Measurements from ENCODE around the gene EXOC4.
"Not testable (repeated sequence)": the region's sequence is repeated elsewhere in the genome, so short reads cannot be mapped to it uniquely, and the experiment has no call there.

EXOC4 gene

GRCh38 chr7:133642907-133643306, 390.0 kb downstream of the EXOC4 start:
- DNase-seq: no peak

DNA sequence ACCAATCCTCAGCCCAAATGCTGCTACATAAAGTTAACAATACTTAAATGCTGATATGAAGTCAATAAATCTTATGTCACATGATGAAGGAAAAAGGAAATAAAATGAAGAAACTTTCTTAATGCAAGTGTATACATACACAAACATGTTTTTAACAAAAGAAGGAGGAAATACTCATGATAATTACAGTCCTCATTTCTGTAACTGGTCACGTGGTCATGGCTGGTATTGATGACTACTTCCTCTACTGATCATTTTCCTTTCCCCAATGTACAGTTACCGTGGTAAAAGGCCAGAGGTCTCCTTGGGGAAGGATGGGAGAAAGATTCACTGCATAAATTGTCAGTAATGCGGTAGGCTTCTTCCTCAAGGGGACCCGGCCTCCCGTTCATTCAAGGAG, 390.8 kb downstream of the EXOC4 start:
- not testable (repeated sequence) for DNase-seq

DNA sequence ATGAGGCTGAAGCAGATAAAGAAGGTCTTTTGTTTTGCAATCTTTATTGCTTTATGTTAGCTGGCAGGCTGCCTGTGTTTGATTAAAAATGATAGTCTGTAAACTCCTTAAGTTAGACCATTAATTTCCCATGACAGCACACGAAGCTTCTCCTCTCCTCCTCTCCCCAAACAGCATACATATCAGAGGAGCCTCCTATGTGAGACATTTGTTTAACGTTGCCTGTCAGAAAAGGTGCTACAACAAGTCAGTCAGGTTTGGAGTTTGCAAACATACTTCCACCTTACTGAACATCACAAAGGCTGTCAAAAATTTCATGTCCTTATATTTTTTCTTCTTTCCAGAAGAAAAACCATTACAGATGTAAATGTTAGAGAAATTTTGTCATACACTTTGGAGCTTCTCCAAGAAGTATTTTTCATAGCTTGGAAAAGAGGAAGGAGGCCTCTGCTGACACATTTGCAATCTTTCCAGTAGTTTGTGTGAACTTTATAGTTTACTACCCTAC, 393.1 kb downstream of the EXOC4 start:
- DNase-seq: peak; percentile 65

- no peak for DNase-seq
Measured at GRCh38 chr7:133646472-133647315, 393.8 kb downstream of the EXOC4 start.

- DNase-seq: no peak
Measured at GRCh38 chr7:133649593-133649992, 396.7 kb downstream of the EXOC4 start.

GRCh38 chr7:133650069-133650468, 397.2 kb downstream of the EXOC4 start:
- no peak for DNase-seq

GRCh38 chr7:133650487-133651300, 397.8 kb downstream of the EXOC4 start:
- peak; percentile 14 for DNase-seq

- no peak for DNase-seq
Measured at GRCh38 chr7:133652547-133652946, 399.7 kb downstream of the EXOC4 start.

GRCh38 chr7:133654547-133654946, 401.7 kb downstream of the EXOC4 start:
- DNase-seq: no peak

DNA sequence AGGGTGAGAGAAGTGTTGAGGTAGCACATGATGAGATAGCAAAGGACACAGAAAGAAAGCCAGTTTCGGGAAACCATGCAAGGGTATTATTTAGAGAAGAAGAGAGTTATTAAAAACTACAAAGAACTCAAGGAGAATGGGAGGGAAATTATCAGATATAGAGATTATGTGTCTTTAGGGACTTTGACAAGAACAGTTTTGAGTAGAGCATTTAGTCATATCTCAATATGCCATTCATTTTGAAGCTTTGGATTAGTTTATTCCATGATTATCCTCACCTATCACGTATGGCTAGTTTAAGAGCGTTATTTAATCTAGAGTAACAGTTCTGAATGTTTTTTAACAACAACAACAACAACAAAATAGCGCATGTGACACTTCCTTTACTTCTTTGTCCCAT, 409.4 kb downstream of the EXOC4 start:
- no peak for DNase-seq

DNA sequence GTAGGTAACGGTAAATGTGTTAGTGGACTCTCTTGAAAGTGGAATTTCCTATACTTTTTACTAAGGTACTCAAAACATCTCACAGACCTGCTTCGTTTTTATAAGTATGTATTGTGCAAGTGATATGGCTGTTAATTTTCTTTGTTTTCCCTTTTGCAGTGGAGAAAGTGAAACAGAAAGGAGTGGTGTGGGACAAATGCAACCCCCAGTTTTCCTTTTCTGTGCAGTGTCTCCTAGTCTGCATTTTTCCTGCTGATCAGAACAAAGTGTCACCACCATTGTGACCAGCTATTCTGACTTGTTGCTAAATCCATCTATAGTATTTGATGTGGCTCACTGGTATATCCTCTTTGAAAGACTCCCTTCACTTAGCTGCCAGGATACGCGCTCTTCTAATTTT, 410.0 kb downstream of the EXOC4 start:
- DNase-seq: no peak

- no peak for DNase-seq
Measured at GRCh38 chr7:133664528-133664927, 411.6 kb downstream of the EXOC4 start.

DNA sequence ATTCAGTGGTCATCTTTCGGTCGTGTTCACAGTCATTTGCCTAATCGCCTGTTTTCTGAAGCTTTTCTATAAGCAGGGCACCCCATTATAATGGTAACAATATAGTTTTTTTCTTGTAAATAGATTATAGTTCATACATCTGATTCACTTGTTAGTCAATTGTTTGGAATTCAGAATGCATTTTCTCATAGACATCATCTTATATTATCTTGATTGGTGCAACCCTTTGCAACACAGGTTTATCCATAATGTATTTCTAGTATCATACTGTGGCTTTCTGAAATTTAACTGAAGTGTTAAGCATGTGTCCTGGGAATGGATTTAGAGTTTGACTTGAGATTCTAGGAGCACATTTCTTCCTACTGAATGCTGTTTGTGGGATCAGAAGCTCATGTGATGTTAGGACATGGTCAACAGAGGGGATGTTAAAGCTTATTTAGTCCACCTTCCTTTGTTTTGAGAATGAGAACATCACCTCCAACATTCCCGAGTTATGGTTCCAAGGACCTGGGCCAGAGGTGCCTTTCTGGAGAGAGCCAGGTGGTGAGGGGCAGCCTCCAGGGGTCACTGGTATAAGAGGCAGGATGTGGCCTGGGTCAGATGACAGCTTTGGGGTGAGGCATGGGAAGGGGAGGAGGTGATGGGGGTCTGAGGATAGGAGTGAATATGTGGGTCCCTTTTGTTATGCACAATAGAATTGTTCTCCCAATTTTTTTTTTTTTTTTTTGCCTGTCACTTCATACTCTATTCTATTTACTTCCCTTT, 415.6 kb downstream of the EXOC4 start:
- DNase-seq: no peak

DNA sequence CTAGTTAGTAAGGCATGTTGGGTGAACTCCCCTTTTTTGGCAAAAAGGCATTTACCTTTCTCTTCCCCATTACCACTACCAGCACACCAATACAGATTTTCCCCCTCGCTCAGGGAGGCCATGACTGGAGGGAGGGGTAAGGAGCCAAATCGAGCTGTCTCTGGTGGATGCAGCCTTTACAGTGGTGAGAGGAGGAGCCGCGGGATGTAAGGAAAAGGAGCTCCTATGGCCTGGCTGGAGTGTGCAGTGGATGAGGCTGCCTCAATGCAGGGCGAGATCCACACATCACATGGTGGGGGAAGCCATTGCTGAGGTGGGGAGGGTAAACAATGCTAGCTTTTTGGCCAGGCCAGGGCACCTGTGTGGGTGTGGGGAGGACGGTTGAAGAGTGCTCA, 416.2 kb downstream of the EXOC4 start:
- DNase-seq: no peak

DNA sequence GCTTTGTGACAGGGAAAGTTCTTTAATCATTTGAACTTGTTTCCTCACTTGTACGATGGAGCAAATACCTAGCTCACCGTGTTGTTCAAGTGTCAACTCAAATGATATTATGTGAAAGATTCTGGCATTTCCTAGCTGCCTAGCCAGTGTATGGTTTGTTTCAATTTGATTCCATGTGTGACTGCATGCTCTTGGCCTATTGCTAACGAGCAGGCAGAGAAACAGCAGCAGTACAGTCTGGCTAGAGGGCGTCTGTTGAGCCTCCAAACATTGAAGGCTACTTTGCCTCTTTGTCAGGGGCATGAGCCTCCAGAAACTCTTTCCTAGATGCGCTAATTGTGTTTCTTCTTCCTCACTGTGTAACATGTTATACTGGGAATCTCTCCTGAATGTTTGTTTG, 417.4 kb downstream of the EXOC4 start:
- DNase-seq: no peak

- DNase-seq: no peak
Measured at GRCh38 chr7:133672866-133673265, 420.0 kb downstream of the EXOC4 start.

DNA sequence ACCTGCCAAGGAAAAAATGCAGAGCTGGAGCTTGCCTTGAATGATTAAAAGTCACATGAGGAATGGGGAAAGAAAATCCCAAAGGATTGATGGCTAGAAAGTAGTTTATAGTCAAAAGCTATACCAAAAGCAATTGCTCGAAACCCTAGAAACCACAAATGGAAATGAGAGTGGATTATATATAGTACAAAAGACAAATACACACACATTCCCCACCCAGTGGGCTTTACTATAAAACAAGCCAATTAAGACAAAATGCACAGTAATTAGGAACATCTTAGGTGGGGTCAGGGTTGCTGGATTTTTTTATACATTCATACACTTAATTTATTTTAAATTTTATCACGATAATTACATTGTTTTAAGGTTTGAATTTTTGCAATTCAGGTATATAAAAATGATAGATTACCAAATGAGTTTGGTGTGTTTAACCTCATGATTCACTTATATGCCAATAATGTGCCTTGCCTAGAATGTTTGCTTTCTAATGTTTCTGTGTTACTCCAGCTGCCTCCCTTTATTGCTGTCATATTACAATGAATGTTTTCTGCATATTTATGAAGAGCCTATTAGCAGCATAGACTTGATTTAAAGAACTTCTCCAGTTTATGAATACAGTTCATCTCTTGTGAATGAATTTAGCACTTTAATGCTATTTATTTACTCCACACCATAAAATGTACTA, 421.3 kb downstream of the EXOC4 start:
- no peak for DNase-seq

DNA sequence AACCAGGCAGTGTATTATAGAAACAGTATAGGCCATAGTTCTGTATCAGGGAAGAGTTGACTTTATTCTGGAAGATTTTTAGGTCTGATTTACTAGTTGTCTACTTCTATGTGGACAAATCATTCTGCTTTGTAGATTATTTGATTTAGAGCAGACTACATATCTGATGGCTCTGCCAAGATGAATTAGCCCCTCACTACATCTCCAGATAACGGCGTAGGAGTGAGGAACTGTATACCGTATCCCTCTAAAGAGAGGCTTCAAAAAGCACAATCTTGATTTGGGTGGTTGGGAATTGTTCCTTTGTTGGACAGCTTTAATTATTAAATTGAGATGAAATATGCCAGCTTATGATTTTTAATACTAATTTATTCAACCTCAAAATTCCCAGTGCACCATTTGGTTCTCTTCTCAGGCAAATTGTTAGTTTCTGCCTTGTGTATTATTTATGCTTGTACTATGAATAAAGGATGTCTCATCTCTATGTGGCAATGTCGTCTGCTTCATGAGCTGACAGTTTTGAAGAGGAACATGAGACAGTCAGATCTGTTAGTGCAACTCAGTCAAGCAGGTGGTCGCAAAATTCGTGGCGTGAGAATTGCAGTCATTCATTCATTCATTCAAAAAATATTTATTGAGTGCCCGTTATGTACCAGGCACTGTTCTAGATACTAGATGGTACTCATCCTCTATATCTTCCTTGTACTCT, 422.8 kb downstream of the EXOC4 start:
- DNase-seq: no peak

DNA sequence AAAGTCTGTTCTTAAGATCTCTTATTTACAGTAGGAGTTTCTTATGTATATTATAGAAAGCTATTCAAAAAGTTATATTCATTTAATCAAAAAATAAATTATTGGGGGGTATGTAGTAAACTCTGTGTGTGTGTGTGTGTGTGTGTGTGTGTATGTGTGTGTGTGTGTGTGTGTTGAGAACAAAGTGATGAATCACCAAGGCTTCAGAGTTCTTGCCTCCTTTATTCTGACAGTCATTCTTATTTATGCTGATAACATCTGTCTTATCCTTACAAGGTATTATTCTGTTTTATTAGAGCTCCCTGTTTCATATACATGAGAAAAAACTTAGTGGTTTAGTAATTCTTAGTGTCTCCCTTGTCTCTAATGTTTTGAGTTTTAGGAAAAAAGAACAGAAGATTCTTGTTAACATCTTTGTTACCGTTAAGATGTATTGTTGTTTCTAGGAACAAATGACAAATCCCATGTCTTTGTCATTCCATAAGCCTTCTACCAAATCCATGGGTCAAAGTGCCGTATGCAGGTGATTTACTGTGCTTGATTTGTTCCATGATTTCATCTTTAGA, 424.0 kb downstream of the EXOC4 start:
- DNase-seq: no peak

DNA sequence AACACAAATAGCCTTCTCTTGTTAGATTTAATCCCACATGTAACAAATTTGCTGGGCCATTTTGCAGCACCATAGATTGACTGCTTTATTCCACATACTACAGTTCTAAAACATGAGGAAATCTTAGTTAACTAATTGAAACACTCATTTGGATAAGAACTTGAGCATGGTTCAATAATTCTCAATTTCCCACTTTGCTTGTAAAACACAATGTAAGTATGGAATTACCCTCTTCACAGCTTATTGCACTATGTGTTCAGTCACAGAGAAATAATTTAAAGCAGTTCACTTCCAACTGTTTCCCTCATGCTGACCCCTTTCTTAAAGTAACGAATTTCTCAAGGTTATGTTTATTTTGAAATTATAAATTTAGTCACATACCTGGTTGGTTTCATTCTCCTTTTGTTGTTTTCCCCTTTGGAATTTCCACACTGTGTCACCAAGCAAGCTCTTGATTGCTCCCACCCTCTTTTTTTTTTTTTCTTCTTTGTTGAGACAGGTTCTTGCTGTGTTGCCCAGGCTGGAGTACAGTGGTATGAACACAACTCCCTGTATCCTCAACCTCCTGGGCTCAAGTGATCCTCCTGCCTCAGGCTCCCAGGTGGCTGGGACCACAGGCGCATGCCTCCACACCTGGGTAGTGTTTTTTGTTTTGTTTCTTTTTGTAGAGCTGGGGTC, 425.4 kb downstream of the EXOC4 start:
- DNase-seq: no peak

DNA sequence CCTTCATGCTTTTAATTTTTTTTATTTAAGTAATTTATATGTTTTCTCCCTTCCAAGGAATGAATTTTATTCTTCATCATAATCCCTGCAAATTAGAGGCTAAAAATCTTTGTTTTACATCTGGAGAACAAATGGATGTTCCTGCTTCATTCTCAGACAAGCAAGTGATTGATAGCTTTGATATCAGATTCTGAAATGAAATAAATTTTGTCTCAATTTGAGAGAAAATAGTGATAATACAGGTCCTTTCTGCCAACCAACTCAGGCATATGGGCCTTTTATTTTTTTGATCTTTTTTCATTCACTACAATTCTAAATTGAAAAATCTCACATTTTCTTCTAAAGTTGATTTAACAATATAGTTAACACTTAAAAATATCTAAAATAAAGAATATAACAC, 427.1 kb downstream of the EXOC4 start:
- DNase-seq: no peak
